OCI-LY7 (cell line): ENCODE measurements around the gene C6orf120. TPM values are rescaled to one million over a fixed set of nuclear protein-coding genes. Genes with fewer than 3 reads are reported as not detected.

Source experiments
- BruUV-seq: library from RNA; stranded (reverse); fragments of 400-500 nt; replicated peaks from 2 replicates; lab custom pipeline; 2021; lab: Mats Ljungman, UMichigan
- CTCF ChIA-PET: fragments of 300-600 bp; sonication (Branson Sonifier 250); formaldehyde crosslinking; loops from one replicate; lab custom pipeline; 2022; ENCODE audit warnings: antibody characterized with exemption; ENCODE audit not compliant: unreplicated experiment; lab: Charles Lee
- POLR2A ChIA-PET: fragments of 300-600 bp; sonication (Branson Sonifier 250); formaldehyde crosslinking; loops from one replicate; lab custom pipeline; 2022; ENCODE audit warnings: antibody characterized with exemption; lab: Charles Lee
- DNase-seq: peaks from one replicate; pipeline ENCODE4 v3.0.0-alpha.2; 2015; ENCODE audit warnings: low spot score
- H2AFZ ChIP-seq: fragments of 200-600 bp; sonication (generic), shearing (Covaris generic); 2 replicates; pipeline ENCODE4 v1.6.1; 2014; ENCODE audit warnings: mild to moderate bottlenecking, antibody characterized with exemption, low read length, moderate library complexity
- H3K27ac ChIP-seq: fragments of 200-600 bp; sonication (generic); 2 replicates; pipeline ENCODE4 v1.5.1; 2014; ENCODE audit warnings: mixed run types, low read depth, mild to moderate bottlenecking, moderate library complexity, low read length, inconsistent platforms; ENCODE audit not compliant: poor library complexity, severe bottlenecking
- H3K36me3 ChIP-seq: fragments of 200-600 bp; sonication (generic); 2 replicates; pipeline ENCODE4 v1.6.1; 2014; ENCODE audit warnings: mild to moderate bottlenecking, antibody characterized with exemption, low read length, moderate library complexity, mixed read lengths; ENCODE audit not compliant: insufficient read depth
- H3K4me1 ChIP-seq: fragments of 200-600 bp; sonication (generic); 2 replicates; pipeline ENCODE4 v1.5.1; 2014; ENCODE audit warnings: mild to moderate bottlenecking, low read length; ENCODE audit not compliant: insufficient read depth, poor library complexity, severe bottlenecking
- H3K4me2 ChIP-seq: fragments of 200-600 bp; sonication (generic); 2 replicates; pipeline ENCODE4 v1.6.1; 2014; ENCODE audit warnings: mild to moderate bottlenecking, low read length
- H3K4me3 ChIP-seq: fragments of 200-600 bp; sonication (generic); 2 replicates; pipeline ENCODE4 v1.5.1; 2014; ENCODE audit warnings: mild to moderate bottlenecking, low read depth, low read length; ENCODE audit not compliant: poor library complexity, severe bottlenecking
- H3K79me2 ChIP-seq: fragments of 200-600 bp; sonication (generic); 2 replicates; pipeline ENCODE4 v1.6.1; 2016; ENCODE audit warnings: low read depth, mild to moderate bottlenecking, low read length, moderate library complexity, mixed read lengths; ENCODE audit not compliant: insufficient read depth
- H3K9me2 ChIP-seq: fragments of 200-600 bp; sonication (generic); 2 replicates; pipeline ENCODE4 v1.6.1; 2016; ENCODE audit warnings: mild to moderate bottlenecking, low read length, mixed read lengths; ENCODE audit not compliant: insufficient read depth
- H3K9me3 ChIP-seq: fragments of 200-600 bp; sonication (generic); 2 replicates; pipeline ENCODE4 v1.6.1; 2014; ENCODE audit warnings: mild to moderate bottlenecking, mixed run types, low read length, mixed read lengths
- H4K20me1 ChIP-seq: fragments of 200-600 bp; sonication (generic); 2 replicates; pipeline ENCODE4 v1.6.1; 2014; ENCODE audit warnings: mild to moderate bottlenecking, antibody characterized with exemption, low read length, moderate library complexity, mixed read lengths; ENCODE audit not compliant: insufficient read depth
- EZH2phosphoT487 ChIP-seq: fragments of 200-600 bp; sonication (generic); IDR thresholded peaks from 2 replicates; pipeline ENCODE4 v1.6.1; 2018; ENCODE audit warnings: low read depth, borderline replicate concordance, mild to moderate bottlenecking, mixed run types, antibody characterized with exemption, low read length, moderate library complexity, mixed read lengths
- intact Hi-C: fragments of 100-400 bp; cut with micrococcal nuclease; formaldehyde crosslinking; loops from one replicate; pipeline ENCODE4 v1.10.0; 2022; ENCODE audit not compliant: unreplicated experiment
- total RNA-seq, 2 experiments: library from RNA; depleted of rRNA in 1 of 2; stranded (reverse); fragments of >200 nt in 1 of 2; shearing (Covaris generic) in 1 of 2; gene quantifications; 2 replicates each; pipeline ENCODE4 v1.2.3, GENCODE V29; 2014 to 2022
- TF ChIP-seq, protein P1 (sequence below): fragments of 200-600 bp; sonication (generic); conservative IDR thresholded peaks from 2 replicates; pipeline ENCODE4 v1.5.1; 2014; ENCODE audit warnings: mild to moderate bottlenecking, antibody characterized with exemption, low read length, moderate library complexity, mixed read lengths

C6orf120 gene
- total RNA-seq, 2 experiments from 2014 or later, result 19.0 to 30.3 TPM

- no peak for TF ChIP-seq EZH2phosphoT487
- TF ChIP-seq, protein P1, sequence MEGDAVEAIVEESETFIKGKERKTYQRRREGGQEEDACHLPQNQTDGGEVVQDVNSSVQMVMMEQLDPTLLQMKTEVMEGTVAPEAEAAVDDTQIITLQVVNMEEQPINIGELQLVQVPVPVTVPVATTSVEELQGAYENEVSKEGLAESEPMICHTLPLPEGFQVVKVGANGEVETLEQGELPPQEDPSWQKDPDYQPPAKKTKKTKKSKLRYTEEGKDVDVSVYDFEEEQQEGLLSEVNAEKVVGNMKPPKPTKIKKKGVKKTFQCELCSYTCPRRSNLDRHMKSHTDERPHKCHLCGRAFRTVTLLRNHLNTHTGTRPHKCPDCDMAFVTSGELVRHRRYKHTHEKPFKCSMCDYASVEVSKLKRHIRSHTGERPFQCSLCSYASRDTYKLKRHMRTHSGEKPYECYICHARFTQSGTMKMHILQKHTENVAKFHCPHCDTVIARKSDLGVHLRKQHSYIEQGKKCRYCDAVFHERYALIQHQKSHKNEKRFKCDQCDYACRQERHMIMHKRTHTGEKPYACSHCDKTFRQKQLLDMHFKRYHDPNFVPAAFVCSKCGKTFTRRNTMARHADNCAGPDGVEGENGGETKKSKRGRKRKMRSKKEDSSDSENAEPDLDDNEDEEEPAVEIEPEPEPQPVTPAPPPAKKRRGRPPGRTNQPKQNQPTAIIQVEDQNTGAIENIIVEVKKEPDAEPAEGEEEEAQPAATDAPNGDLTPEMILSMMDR, result no peak
- CTCF ChIA-PET, result no interaction called here
- no peak overlapping the region for H3K4me3 ChIP-seq
- no peak overlapping the region for H2AFZ ChIP-seq
- H3K9me2 ChIP-seq, result no peaks in the 10 kb centered on the region
- H3K79me2 ChIP-seq, result no peaks in the 10 kb centered on the region
- intact Hi-C loops, result no loop called here
- no peak overlapping the region for H3K27ac ChIP-seq
- BruUV-seq, result no TSS peak
- H4K20me1 ChIP-seq, result no peaks in the 10 kb centered on the region
- POLR2A ChIA-PET, result no interaction called here
- no peaks in the 10 kb centered on the region for H3K4me1 ChIP-seq
- peaks cover 77% of the 10 kb centered on the region for H3K36me3 ChIP-seq
- no peaks in the 10 kb centered on the region for H3K9me3 ChIP-seq
- no peak overlapping the region for H3K4me2 ChIP-seq
- DNase-seq, result no peak
Measured at GRCh38 chr6:169663468-169663867, 38.5 kb upstream of the C6orf120 start.

DNA sequence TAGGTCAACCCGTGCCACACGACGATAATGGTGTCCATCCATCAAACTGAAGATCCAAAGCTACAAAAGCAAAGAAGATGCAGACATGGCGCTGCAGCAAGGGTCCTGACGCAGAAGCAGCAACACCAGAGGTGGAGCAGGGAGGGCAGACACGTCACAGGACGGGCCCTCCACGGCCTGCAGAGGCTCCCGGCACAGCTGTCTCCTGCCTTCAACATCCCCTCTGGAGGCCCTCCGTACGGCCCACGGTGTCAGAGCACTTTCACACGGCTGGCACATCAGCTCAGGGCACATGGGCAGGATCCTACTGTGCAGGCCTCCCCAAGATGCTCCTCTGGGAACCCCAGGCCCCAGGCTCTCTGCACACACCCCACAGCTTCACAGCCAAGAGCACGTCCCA, 37.7 kb upstream of the C6orf120 start:
- H3K4me3 ChIP-seq, result no peak overlapping the region
- DNase-seq, result no peak
- TF ChIP-seq, protein P1, result no peak
- TF ChIP-seq EZH2phosphoT487, result no peak
- no peaks in the 10 kb centered on the region for H3K79me2 ChIP-seq
- no peaks in the 10 kb centered on the region for H3K9me2 ChIP-seq
- H2AFZ ChIP-seq, result no peak overlapping the region
- no peaks in the 10 kb centered on the region for H3K4me1 ChIP-seq
- H3K9me3 ChIP-seq, result no peaks in the 10 kb centered on the region
- H3K27ac ChIP-seq, result no peak overlapping the region
- intact Hi-C loops, result no loop called here
- ChIA-PET CTCF (no interaction called here), POLR2A (no interaction called here)
- no peaks in the 10 kb centered on the region for H4K20me1 ChIP-seq
- H3K36me3 ChIP-seq, result peaks cover 78% of the 10 kb centered on the region
- H3K4me2 ChIP-seq, result no peak overlapping the region
- no TSS peak for BruUV-seq

DNA sequence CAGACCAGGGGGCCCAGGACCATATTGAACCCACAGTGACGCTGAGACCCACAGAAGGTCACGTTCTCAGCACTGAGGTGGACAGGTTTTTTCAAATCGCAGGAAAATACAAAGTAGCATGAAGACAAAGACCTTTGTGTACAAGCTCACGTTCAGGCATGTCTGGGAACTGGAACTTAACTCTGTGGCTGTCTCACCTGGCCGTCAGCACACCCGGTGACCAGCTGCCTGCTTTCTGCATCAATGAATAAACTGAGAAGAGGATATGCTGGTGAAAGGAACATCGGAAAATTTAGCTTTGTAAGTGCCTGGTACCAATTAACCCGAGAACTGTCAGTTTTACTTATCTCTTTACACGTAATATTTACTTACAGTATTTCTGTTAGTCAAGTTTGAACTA, 36.6 kb upstream of the C6orf120 start:
- no TSS peak for BruUV-seq
- intact Hi-C loops, result no loop called here
- no peak overlapping the region for H3K4me3 ChIP-seq
- no peaks in the 10 kb centered on the region for H4K20me1 ChIP-seq
- H3K36me3 ChIP-seq, result peaks cover 80% of the 10 kb centered on the region
- TF ChIP-seq, protein P1, result no peak
- no peak for TF ChIP-seq EZH2phosphoT487
- no peak overlapping the region for H3K4me2 ChIP-seq
- ChIA-PET CTCF (no interaction called here), POLR2A (no interaction called here)
- no peak overlapping the region for H3K27ac ChIP-seq
- H3K4me1 ChIP-seq, result no peaks in the 10 kb centered on the region
- H3K79me2 ChIP-seq, result no peaks in the 10 kb centered on the region
- no peaks in the 10 kb centered on the region for H3K9me2 ChIP-seq
- H2AFZ ChIP-seq, result no peak overlapping the region
- H3K9me3 ChIP-seq, result no peaks in the 10 kb centered on the region
- no peak for DNase-seq
